Thymus (tissue), 11 donors: ENCODE measurements around the gene SCG5. TPM values are rescaled to one million over a fixed set of nuclear protein-coding genes. Genes with fewer than 3 reads are reported as not detected.

Experiments used
- DNase-seq, 9 donors: peaks; one replicate each; pipeline ENCODE4 v3.0.0-alpha.2; 2013; ENCODE audit warnings: low spot score in 9 of 9, low read depth in 6 of 9, missing footprints in 1 of 9
- H3K27ac ChIP-seq, 2 donors: one replicate each; pipeline ENCODE4 v1.5.1; 2013; ENCODE audit warnings: control low read depth in 1 of 2, low read depth in 1 of 2, low read length in 1 of 2, mild to moderate bottlenecking in 1 of 2, moderate library complexity in 1 of 2
- H3K27me3 ChIP-seq, 2 donors: one replicate each; pipeline ENCODE4 v1.5.1; 2013; ENCODE audit warnings: low read length in 1 of 2; ENCODE audit not compliant: control insufficient read depth in 2 of 2, insufficient read depth in 1 of 2
- H3K36me3 ChIP-seq, 2 donors: one replicate each; pipeline ENCODE4 v1.5.1; 2013; ENCODE audit warnings: low read length in 1 of 2, mild to moderate bottlenecking in 1 of 2, moderate library complexity in 1 of 2; ENCODE audit not compliant: control insufficient read depth in 2 of 2, insufficient read depth in 2 of 2
- H3K4me1 ChIP-seq, 2 donors: one replicate each; pipeline ENCODE4 v1.5.1; 2013; ENCODE audit warnings: low read length in 2 of 2; ENCODE audit not compliant: control insufficient read depth in 2 of 2, insufficient read depth in 2 of 2
- H3K4me3 ChIP-seq, 2 donors: one replicate each; pipeline ENCODE4 v1.5.1; 2013; ENCODE audit warnings: low read length in 2 of 2, control low read depth in 1 of 2, mild to moderate bottlenecking in 1 of 2
- H3K9me3 ChIP-seq, 2 donors: one replicate each; pipeline ENCODE4 v1.5.1; 2013; ENCODE audit warnings: low read length in 1 of 2, mild to moderate bottlenecking in 1 of 2; ENCODE audit not compliant: control insufficient read depth in 2 of 2, insufficient read depth in 1 of 2
- WGBS: extraction: QIAGEN DNeasy Blood & Tissue Kit; methylation state at CpG from one replicate; pipeline ENCODE4 v1.1.7; 2013; 5-methylcytosine and 5-hydroxymethylcytosine counted together
- polyA plus RNA-seq: library from polyadenylated mRNA; stranded (reverse); fragments of 200-250 nt; gene quantifications from one replicate; pipeline ENCODE4 v1.2.3, GENCODE V29; 2013
- total RNA-seq: library from RNA; stranded (reverse); fragments of 120-200 nt; gene quantifications from one replicate; pipeline ENCODE4 v1.2.4, GENCODE V29; 2013
- donor health status: healthy.

The SCG5 gene
- total and polyA plus RNA-seq, 2 donors: 2.0 to 3.4 TPM

DNA sequence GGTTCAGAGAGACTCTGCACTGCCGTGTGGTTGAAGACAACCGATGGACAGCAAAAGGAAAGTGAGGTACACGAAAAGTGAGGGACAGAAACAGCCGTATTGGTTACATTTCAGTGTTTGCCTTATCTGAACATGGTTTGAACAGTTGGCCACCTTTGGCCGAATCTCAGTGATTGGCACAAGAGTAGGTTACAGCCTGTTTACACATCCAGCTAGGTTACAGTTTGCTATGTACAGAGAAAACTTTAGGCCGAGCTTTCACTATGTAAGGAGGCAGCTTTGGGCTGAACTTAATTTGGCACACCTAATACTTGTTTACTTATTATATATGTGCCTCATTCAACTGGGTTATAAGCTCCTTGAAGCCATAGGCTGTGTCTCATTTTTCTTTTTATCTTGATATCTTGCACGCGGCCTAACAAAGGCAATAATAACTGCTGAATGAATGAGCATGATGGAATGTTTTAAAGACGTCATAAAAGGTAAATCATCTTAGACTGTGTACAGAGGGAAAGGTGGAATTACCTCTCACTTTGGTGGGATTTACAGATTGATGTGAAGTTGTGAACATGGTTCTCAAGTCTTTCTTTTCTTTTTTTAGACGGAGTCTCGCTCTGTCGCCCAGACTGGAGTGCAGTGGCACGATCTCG lies 59.1 kb downstream of the SCG5 start:
- Histone ChIP-seq H3K4me3 (no peak overlapping the region), H3K9me3 (no peaks in the 10 kb centered on the region), H3K27ac (no peak overlapping the region), H3K36me3 (no peaks in the 10 kb centered on the region), H3K27me3 (no peaks in the 10 kb centered on the region), H3K4me1 (no peaks in the 10 kb centered on the region)
- DNase-seq: no peak
- WGBS: 95% methylated on average over 14 of the region's 14 CpGs

DNA sequence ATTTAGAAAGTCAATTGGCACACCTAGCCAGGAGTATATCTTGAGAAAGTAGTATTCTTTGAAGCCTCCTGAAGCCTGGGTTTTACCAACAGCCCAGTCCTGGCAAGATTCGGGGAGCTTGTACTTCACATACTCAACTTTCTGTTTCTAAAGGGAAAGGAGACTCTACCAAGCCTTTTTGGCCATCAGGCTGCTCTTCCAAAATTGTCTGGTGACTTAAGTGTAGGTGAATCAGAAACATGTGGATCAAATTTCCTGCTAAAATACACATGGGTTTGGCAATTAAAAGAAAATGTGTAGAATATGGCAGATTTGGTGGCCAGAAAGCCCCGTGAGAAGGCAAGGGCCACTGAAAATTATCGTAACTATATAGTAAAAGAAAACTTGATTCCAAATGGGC lies 60.4 kb downstream of the SCG5 start:
- Histone ChIP-seq H3K27ac (no peak overlapping the region), H3K9me3 (no peaks in the 10 kb centered on the region), H3K36me3 (no peaks in the 10 kb centered on the region), H3K4me1 (no peaks in the 10 kb centered on the region), H3K4me3 (no peak overlapping the region), H3K27me3 (no peaks in the 10 kb centered on the region)
- 64% methylated on average over 3 of the region's 3 CpGs for WGBS
- no peak for DNase-seq

DNA sequence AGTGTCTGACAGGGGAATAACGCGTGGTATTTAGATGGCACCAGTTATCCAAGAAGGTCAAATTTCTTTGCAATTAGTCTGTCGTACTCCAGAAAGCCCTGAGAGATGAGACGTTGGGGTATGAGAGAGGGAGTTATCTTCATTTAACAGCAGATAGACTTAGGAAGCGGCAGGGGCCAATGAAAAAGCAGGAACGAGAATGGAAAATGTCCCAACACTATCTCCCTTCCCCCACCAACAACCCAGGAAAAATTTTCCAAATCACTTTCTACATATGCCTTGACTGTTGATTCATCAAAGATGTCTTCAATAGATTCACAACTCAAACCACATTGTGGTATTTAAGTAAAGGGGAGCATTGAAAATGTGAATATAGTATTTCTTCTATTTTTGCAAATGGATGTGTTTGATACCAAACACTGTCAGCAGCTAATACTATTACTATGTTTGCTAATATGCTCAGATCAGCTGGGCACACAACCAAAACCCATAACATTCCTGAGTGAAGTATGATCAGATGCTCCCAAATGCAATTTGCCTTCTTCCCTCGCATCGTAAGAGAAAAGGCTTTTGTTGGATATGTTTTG lies 63.0 kb downstream of the SCG5 start:
- Histone ChIP-seq H3K27me3 (peaks cover 0 to 2% of the 10 kb centered on the region in 2 donors), H3K9me3 (no peaks in the 10 kb centered on the region), H3K36me3 (no peaks in the 10 kb centered on the region), H3K27ac (no peak overlapping the region), H3K4me1 (no peaks in the 10 kb centered on the region), H3K4me3 (no peak overlapping the region)
- WGBS: 91% methylated on average over 8 of the region's 8 CpGs
- DNase-seq: no peak

DNA sequence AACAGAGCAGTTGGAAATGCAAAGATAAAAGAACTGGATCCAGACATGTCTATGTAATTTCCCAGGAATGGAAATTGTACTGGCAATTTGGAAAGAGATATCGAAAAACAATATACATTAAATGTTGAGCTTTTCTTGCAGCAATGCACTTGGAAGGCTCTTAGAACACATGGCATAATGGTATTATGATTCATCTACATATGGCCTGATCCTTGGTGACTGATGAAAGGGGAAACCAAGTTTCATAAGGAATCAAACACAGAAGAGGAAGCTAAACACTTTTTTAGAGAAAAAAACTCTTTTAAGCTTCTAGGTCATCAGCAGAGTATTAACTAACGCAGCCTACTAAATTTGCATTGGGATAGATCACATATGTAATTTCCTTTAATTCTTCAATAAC lies 63.9 kb downstream of the SCG5 start:
- Histone ChIP-seq H3K27ac (no peak overlapping the region), H3K4me1 (no peaks in the 10 kb centered on the region), H3K4me3 (no peak overlapping the region), H3K27me3 (peaks cover 0 to 2% of the 10 kb centered on the region in 2 donors), H3K9me3 (no peaks in the 10 kb centered on the region), H3K36me3 (no peaks in the 10 kb centered on the region)
- DNase-seq: no peak
- WGBS: 96% methylated on average over 2 of the region's 2 CpGs

DNA sequence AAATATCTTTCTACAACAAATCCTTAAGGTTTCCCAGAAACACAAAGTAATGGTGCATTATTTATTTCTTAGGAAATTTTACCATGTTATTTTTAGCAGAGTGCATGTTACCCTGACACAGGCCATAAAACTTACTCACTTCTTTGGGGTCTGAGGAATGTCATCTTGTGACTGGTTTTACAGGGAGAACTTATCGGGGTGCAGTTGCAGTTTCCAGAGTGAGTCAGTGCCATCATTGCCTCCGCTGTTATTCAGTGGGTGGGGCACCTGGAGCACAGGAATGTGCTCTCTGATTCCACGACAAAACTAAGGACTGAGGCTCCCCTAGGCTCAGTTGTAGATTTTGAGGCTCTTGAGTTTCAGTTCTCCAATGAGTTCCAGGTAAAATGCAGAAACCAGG lies 65.2 kb downstream of the SCG5 start:
- DNase-seq: no peak
- H3K9me3 ChIP-seq: no peaks in the 10 kb centered on the region
- WGBS: 95% methylated on average over 3 of the region's 3 CpGs
- H3K27me3 ChIP-seq: peaks cover 0 to 2% of the 10 kb centered on the region in 2 donors
- no peaks in the 10 kb centered on the region for H3K4me1 ChIP-seq
- no peaks in the 10 kb centered on the region for H3K36me3 ChIP-seq
- no peak overlapping the region for H3K27ac ChIP-seq
- no peak overlapping the region for H3K4me3 ChIP-seq

DNA sequence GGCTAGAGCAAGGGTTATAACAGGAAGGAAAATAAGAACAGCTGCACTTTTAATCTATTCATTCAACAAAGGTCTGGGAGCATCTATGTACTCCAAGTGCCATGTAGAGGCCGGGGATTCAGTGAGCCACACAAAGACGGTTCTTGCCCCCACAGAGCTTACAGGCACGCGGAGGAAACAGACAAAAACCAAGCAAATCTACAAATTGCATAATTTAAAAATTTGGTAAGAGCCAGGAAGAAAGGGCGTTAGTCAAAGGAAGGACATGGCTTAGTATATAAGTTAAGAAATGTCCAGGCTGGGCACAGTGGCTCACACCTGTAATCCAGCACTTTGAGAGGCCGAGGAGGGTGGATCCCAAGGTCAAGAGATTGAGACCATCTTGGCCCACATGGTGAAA lies 65.9 kb downstream of the SCG5 start:
- Histone ChIP-seq H3K4me1 (no peaks in the 10 kb centered on the region), H3K27ac (no peak overlapping the region), H3K4me3 (no peak overlapping the region), H3K9me3 (no peaks in the 10 kb centered on the region), H3K27me3 (peaks cover 2% of the 10 kb centered on the region in 2 donors), H3K36me3 (no peaks in the 10 kb centered on the region)
- whole genome bisulfite sequencing: 80% methylated on average over 6 of the region's 6 CpGs
- no peak for DNase-seq

DNA sequence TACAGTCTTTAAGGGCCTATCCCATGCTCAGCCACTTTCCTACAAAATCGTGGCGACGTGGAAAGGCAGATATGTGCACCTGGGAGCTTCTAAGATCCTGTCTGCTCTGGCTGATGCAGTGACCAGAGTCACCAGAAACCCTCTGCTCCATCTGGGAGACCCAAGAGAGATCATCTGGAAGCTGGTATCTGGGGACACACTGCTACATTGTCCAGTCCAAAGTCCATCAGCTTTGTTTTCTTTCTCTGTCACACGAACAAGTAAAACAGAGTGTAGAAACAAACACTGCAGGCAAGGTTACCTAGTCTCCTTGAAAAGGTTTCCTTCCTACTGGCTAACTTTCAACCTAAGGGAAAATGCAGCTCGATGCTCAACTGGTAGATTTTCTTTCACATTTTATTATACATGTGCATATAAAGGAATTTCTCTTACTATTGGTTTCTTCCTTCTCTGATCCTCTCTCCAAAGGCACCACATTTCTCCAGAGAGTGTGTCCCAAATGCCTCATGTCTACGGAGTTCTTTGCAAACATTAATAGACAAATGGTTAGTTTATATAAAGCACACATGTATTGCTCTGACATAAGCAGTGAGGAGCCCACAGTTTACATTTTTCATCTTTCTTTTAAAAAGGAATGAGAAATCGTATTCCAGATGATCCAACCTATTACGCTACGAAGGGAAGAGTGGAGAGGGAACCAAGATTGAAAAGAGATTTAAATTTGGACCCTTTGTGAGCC lies 68.0 kb downstream of the SCG5 start:
- Histone ChIP-seq H3K4me1 (no peaks in the 10 kb centered on the region), H3K27me3 (peaks cover 2 to 7% of the 10 kb centered on the region in 2 donors), H3K27ac (no peak overlapping the region), H3K36me3 (no peaks in the 10 kb centered on the region), H3K9me3 (no peaks in the 10 kb centered on the region), H3K4me3 (no peak overlapping the region)
- no peak for DNase-seq
- 94% methylated on average over 9 of the region's 9 CpGs for WGBS

- no peak for DNase-seq
- WGBS: 72% methylated on average over 4 of the region's 4 CpGs
- Histone ChIP-seq H3K4me3 (no peak overlapping the region), H3K36me3 (no peaks in the 10 kb centered on the region), H3K27ac (no peak overlapping the region), H3K4me1 (peaks cover 3 to 4% of the 10 kb centered on the region in 2 donors), H3K9me3 (no peaks in the 10 kb centered on the region), H3K27me3 (peaks cover 51 to 63% of the 10 kb centered on the region in 2 donors)
Observed at GRCh38 chr15:32715276-32715675, 73.8 kb downstream of the SCG5 start.

DNA sequence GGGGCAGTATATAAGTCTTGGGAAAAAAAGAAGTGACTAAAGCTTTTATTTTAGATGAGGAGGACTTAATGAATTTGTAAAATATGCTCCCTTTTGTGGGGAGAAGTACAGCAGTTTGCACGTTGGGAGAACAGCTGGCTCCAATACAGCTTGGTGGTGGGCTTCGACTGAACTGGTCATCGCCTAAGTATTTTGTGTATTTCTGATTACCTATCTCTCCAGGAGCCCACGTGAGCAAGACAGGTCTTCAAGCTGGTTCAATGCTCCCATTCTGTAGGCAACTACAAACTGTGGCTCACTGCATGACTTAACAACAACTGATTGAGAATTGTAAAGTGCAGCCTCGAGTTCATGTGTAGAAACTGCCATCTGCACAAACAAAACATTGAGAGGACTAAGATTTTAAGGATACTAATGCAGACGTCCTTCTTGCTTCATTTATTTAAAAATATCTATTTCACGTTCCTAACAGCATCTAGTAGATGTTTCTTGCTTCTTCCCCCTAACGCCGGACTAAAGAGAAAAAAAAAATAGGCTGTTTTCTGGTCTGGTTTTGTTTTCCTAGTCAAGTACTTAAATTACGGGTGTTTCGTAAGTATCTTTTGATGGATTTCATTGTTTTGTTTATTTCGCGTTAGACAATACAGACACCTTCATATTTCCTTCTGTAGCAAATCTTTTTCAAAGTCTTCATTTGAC lies 74.9 kb downstream of the SCG5 start:
- Histone ChIP-seq H3K27me3 (peaks cover 55 to 73% of the 10 kb centered on the region in 2 donors), H3K4me1 (peaks cover 3 to 4% of the 10 kb centered on the region in 2 donors), H3K4me3 (no peak overlapping the region), H3K36me3 (no peaks in the 10 kb centered on the region), H3K27ac (no peak overlapping the region), H3K9me3 (no peaks in the 10 kb centered on the region)
- no peak for DNase-seq
- WGBS: 21% methylated on average over 13 of the region's 13 CpGs
